Measurements from ENCODE around the gene GPAT2. TPM values are rescaled to one million over a fixed set of nuclear protein-coding genes. Genes with fewer than 3 reads are reported as not detected.
"Not testable (repeated sequence)": the region's sequence is repeated elsewhere in the genome, so short reads cannot be mapped to it uniquely, and the experiment has no call there.

GPAT2 gene
- total and polyA plus RNA-seq, 2 of the 4 experiments (the other 2 are of a cell fraction) = 0.36 to 0.53 TPM

DNA sequence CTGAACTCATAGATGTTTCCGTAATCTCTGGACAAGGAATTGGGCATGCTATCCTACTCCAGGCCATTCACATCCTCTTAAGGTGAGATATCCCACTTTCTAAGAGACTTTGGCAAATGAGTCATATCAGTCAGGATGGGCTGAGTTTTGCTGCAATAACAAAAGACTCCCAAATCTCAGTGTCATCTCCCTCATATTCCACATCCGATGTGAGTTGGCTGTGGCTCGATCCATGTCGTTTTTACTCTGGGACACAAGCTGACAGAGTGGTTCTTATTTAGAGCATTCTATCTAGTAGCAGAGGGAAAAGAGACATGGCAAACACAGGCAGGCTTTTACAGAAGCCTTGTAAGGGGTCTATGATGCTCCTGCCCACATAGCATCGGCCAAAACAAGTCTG is 28.5 kb downstream of the GPAT2 start:
- H2BK20ac ChIP-seq (ENCODE audit: low read depth, low read length); H3K9me3 ChIP-seq (ENCODE audit: control insufficient read depth, insufficient read depth, low read length); H3K27me3 ChIP-seq (ENCODE audit: control insufficient read depth, insufficient read depth, low read length); H3K56ac ChIP-seq (ENCODE audit: extremely low read depth, insufficient read depth, low read length); dilution Hi-C loops (cut with HindIII; ENCODE audit: low sequenced_read_pairs, unreplicated experiment); CTCF ChIA-PET; H4K5ac ChIP-seq (ENCODE audit: low read depth, low read length); BruUV-seq (replicated peaks); H4K20me1 ChIP-seq (ENCODE audit: insufficient read depth, low read length); ATAC-seq (ENCODE audit: low read depth); H2AFZ ChIP-seq (replicated peaks; ENCODE audit: low read length, poor library complexity); H3K23ac ChIP-seq (ENCODE audit: low read depth, low read length); H2AK5ac ChIP-seq (ENCODE audit: low read depth, low read length); DNase-seq; H2BK15ac ChIP-seq (ENCODE audit: low read depth, low read length); H2BK120ac ChIP-seq (ENCODE audit: low read depth, low read length); H3K18ac ChIP-seq (ENCODE audit: low read depth, low read length); H2AK9ac ChIP-seq (replicated peaks; ENCODE audit: low read depth, low read length, poor library complexity); H3K9me1 ChIP-seq (ENCODE audit: insufficient read depth, low read length); H3K9ac ChIP-seq (ENCODE audit: low read depth, low read length); H3K4me2 ChIP-seq (ENCODE audit: low read depth, low read length); H4K8ac ChIP-seq (ENCODE audit: low read depth in 2 of 2, low read length in 2 of 2); intact Hi-C loops (cut with micrococcal nuclease); H3K79me1 ChIP-seq (ENCODE audit: low read depth in 1 of 2, low read length in 2 of 2); H3K4me1 ChIP-seq (ENCODE audit: control insufficient read depth, insufficient read depth, low read length); H4K91ac ChIP-seq (ENCODE audit: insufficient read depth, low read depth, low read length); H3K4ac ChIP-seq (ENCODE audit: low read depth, low read length); H3K27ac ChIP-seq (ENCODE audit: insufficient read depth, low read length); POLR2A ChIA-PET (ENCODE audit: unreplicated experiment); H2BK5ac ChIP-seq (ENCODE audit: low read depth, low read length, poor library complexity, severe bottlenecking); H3K4me3 ChIP-seq (ENCODE audit: insufficient read depth, low read depth, low read length); H3K36me3 ChIP-seq (ENCODE audit: control insufficient read depth, insufficient read depth, low read length); H3K14ac ChIP-seq (replicated peaks; ENCODE audit: low read depth, low read length): not testable (repeated sequence)
- in situ Hi-C loops (cut with MboI; ENCODE audit: low sequenced_read_pairs) = loop anchor here (25.0 kb wide), 4 partner anchors 106 to 506 kb away; partner anchors contain the start of genes ADRA2B, CIAO1, NEURL3 and TMEM127
- WGBS, 2 experiments (ENCODE audit: extremely low coverage in 2 of 2, insufficient read length in 1 of 2) = 60% methylated on average over 2 of the region's 5 CpGs; no CpG with 5 or more reads in 1 of the 2 experiments

Measured in IMR-90 (cell line).